Jurkat, Clone E6-1 (cell line): Measurements from ENCODE around the gene ZNF785.

Experiments
- DNase-seq: peaks from one replicate; pipeline ENCODE4 v3.0.0-alpha.2; 2011; ENCODE audit warnings: low read depth, low spot score
- H3K4me3 ChIP-seq: 2 replicates; pipeline ENCODE4 v1.5.1; 2011; ENCODE audit warnings: mild to moderate bottlenecking, low read length, control low read depth, moderate library complexity

Gene ZNF785

DNA sequence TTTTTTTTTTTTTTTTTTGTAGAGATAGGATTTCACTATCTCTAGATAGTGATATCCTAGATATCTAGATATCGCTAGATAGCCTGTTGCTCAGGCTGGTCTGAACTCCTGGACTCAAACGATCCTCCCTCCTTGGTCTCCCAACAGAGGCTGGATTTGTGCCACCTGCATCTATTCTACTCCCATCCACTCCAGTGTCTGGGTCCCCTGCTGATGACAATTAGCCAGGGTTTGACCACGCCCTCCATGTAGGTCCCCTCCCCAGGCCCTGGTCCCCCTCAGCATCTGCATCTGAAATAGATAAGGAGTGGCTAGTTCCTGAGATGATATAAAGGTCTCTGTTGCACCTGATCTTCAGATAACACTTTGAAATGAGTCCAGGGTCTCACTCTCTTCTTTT lies 16.2 kb downstream of the ZNF785 start:
- no peak overlapping the region for H3K4me3 ChIP-seq
- DNase-seq = no peak

GRCh38 chr16:30567991-30568638 lies 17.4 kb downstream of the ZNF785 start:
- peak; percentile 73 for DNase-seq

GRCh38 chr16:30567160-30567990 lies 18.1 kb downstream of the ZNF785 start:
- no peak for DNase-seq
- H3K4me3 ChIP-seq = no peak overlapping the region

More at GRCh38 chr16:30567991-30568638, 17.4 kb downstream of the ZNF785 start:
- peak overlapping the region; percentile 0 for H3K4me3 ChIP-seq

GRCh38 chr16:30566531-30566930 lies 19.0 kb downstream of the ZNF785 start:
- no peak overlapping the region for H3K4me3 ChIP-seq
- DNase-seq = no peak

- DNase-seq = no peak
- no peak overlapping the region for H3K4me3 ChIP-seq
These were observed 19.5 kb downstream of the ZNF785 start for GRCh38 chr16:30565984-30566383.

GRCh38 chr16:30565526-30565925 lies 20.0 kb downstream of the ZNF785 start:
- no peak overlapping the region for H3K4me3 ChIP-seq
- no peak for DNase-seq

GRCh38 chr16:30562021-30562420 lies 23.5 kb downstream of the ZNF785 start:
- no peak overlapping the region for H3K4me3 ChIP-seq
- DNase-seq = no peak

- no peak for DNase-seq
- H3K4me3 ChIP-seq = no peak overlapping the region
These were observed 24.2 kb downstream of the ZNF785 start for GRCh38 chr16:30561089-30561816.

GRCh38 chr16:30559690-30560089 lies 25.8 kb downstream of the ZNF785 start:
- DNase-seq = no peak
- H3K4me3 ChIP-seq = no peak overlapping the region

DNA sequence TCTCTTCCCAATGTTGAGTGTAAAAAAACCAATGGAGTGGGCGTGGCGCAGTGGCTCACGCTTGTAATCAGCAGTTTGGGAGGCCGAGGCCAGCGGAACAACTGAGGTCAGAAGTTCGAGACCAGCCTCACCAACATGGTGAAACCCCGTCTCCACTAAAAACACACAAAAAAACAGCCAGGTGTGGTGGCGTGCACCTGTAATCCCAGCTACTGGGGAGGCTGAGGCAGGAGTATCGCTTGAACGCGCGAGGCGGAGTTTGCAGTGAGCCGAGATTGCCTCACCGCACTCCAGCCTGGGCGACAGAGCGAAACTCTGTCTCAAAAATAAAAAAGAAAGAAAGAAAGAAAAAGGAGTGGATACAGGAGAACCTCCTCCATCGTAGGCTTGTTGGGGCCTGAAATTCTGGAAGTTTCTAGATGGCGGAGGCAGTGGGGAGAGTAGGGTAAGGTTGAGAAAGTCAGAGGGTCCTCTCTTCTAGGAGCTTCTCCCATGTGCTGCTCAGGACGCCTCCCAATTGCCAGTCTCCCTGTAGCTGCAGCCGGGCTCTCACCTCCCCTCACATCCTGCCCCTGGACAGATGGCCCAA lies 26.6 kb downstream of the ZNF785 start:
- DNase-seq = no peak
- peak overlapping the region; percentile 76 for H3K4me3 ChIP-seq

DNA sequence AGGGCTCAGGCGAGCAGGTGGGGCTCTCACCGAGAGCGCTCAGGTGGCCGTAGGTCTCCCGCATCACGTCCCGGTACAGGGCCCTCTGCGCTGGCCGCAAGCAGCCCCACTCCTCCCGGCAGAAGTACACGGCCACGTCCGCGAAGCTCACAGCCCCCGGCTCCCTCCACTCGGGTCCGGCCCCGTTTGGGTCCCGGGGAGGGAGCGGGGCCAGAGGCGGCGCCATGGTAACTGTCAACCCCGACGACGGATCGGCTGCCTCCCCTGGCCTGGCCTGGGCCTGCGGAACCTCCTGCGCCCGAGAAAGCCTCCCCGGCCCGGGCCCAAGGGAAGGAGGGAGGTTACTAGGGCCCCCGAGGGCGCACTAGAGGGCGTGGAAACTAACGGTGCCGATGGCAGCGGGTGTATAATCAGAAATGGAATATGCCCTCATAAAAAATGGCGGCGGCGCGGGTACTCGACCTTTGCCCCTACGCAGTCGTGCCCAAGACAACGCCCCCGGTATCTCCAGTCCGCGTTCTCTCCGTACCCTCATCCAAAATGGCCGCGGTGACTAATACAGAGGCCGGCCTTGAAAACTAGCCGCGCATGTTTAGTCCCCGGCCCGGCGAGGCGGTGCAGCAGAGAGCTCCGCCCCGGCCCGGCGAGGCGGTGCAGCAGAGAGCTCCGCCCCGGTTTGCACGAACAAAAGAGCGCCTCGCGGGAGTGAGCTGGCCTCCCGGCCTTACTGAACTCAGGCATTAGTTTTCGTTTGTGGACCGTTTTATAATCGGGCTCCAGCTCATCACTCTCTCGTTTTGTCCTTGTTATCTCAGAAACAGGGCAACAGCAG lies 27.3 kb downstream of the ZNF785 start, which contains the start of gene ZNF764:
ZNF764 (minus strand) TSS at position 418 of the 832 bp plus-strand sequence; CDS start at position 226, 192 bp downstream.
- peak; percentile 97 for DNase-seq

DNA sequence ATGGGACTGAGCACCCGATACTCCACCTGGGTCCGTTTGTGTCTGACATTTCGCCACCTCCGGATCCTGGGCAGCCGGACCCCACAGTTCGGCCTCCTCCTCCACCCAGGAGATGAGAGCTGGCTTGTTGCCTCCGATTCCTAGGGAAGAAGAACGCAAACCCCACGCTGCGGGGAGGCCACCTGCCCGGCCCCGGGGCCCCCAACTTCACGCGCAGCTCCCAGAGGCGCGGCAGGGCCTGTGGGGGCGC lies 27.9 kb downstream of the ZNF785 start:
- peak overlapping the region; percentile 76 for H3K4me3 ChIP-seq
- DNase-seq = no peak

More for the DNA sequence above, 27.3 kb downstream of the ZNF785 start, which contains the start of gene ZNF764:
- peak within 1 kb of the TSS; percentile 76 for H3K4me3 ChIP-seq

GRCh38 chr16:30556125-30556473 lies 29.4 kb downstream of the ZNF785 start:
- H3K4me3 ChIP-seq = no peak overlapping the region
- no peak for DNase-seq

DNA sequence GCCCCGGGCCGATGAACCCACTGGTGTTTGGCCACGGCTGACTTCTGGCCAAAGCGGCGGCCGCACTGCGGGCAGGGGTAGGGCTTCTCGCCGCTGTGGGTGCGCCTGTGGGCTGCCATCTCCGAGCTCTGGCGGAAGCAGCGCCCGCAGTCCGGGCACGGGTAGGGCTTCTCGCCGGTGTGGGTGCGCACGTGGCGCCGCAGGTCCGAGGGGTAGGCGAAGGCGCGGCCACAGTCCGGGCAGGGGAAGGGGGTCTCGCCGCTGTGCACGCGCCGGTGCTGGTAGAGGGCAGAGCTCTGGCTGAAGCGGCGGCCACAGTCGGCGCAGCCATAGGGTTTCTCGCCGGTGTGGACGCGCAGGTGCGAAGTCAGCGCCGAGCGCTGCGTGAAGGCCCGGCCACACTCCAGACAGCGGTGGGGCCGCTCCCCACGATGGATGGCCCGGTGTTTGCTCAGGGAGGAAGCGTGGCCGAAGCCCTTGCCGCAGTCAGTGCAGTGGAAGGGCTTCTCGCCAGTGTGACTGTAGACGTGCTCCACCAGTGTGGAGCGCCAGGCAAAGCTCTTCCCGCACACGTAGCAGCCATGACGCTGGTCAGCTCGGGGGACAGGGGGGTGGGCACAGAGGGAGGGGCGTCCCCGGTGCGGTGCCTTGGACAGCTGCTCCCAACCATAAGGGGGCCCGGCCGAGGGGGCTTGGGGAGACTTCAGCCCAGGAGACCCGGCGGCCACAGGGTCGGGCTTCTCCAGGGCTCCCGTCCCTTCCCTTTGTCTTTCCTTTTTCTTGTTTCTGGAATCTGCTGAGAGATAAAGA lies 30.0 kb downstream of the ZNF785 start:
- H3K4me3 ChIP-seq = no peak overlapping the region
- DNase-seq = no peak

DNA sequence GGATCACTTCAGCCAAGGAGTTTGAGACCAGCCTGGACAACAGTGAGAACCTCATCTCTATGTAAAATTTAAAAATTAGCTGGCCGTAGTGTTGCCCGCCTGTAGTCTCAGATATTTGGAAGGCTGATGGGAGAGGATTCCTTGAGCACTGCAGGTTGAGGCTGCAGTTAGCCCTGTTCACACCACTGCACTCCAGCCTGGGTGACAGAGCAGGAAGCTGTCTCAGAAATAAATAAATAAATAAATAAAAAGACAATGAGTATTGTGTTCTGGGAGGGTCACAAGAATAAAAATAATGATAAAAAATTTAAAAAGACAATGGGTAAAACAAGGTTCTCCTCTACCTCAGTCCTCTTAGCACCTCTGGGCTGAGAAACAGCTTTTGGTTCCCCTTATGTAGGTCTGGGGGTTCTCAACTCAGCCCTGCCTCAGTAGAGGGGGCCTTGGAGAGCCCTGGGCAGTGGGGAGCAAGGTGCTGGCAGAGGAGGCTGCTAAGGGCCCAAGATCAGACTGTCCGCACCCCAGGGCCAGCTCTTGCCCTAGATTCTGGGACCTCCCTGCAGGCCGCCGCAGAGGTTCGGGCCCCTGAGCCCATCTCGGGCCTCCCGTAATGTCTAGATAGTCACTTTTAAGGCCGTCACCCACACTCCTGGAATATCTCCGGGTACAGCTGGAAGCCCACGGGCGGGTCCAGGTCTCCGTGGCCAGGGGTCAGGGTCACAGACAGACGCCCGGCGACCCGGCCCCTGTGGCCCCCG lies 30.8 kb downstream of the ZNF785 start:
- no peak overlapping the region for H3K4me3 ChIP-seq
- no peak for DNase-seq

- DNase-seq = no peak
- H3K4me3 ChIP-seq = no peak overlapping the region
These were observed 32.1 kb downstream of the ZNF785 start for GRCh38 chr16:30553393-30553899.

GRCh38 chr16:30552956-30553355 lies 32.5 kb downstream of the ZNF785 start:
- no peak for DNase-seq

More at GRCh38 chr16:30552956-30553355, 32.5 kb downstream of the ZNF785 start:
- no peak overlapping the region for H3K4me3 ChIP-seq
